Endothelial cell of umbilical vein (primary cell): ENCODE data around the gene MED6.

Experiments used
- CTCF ChIP-seq, 2 donors: IDR thresholded peaks; 1 replicate in 1 of 2; 2 replicates in 1 of 2; pipeline ENCODE4 v1.5.1; 2011; ENCODE audit warnings: low read length in 2 of 2, mild to moderate bottlenecking in 2 of 2, moderate library complexity in 2 of 2, control low read depth in 1 of 2, inconsistent platforms in 1 of 2, low read depth in 1 of 2; ENCODE audit not compliant: insufficient read depth in 1 of 2; ENCODE audit errors: extremely low read depth in 1 of 2
- EZH2 ChIP-seq: IDR thresholded peaks from 2 replicates; pipeline ENCODE4 v1.6.1; 2012; ENCODE audit warnings: borderline replicate concordance, low read depth, mild to moderate bottlenecking, moderate library complexity, low read length, inconsistent platforms; ENCODE audit not compliant: severe bottlenecking
- JUN ChIP-seq: IDR thresholded peaks from 2 replicates; pipeline ENCODE4 v1.6.1; 2011; ENCODE audit warnings: borderline replicate concordance, low read depth; ENCODE audit not compliant: insufficient read length, insufficient read depth
- POLR2A ChIP-seq: IDR thresholded peaks from 2 replicates; pipeline ENCODE4 v1.6.1; 2012; ENCODE audit warnings: low read depth, mild to moderate bottlenecking, control low read depth, low read length
- POLR2AphosphoS5 ChIP-seq: IDR thresholded peaks from 2 replicates; pipeline ENCODE4 v1.6.1; 2012; ENCODE audit warnings: low read depth, mild to moderate bottlenecking, control low read depth, low read length, moderate library complexity; ENCODE audit not compliant: insufficient read depth

- no peak for TF ChIP-seq EZH2
- TF ChIP-seq CTCF (IDR thresholded peaks at IDR 0.05; ENCODE audit: extremely low read depth in 1 of 2, insufficient read depth in 1 of 2, low read depth in 1 of 2, low read length in 2 of 2): no peak
- no peak for TF ChIP-seq JUN
- no peak for TF ChIP-seq POLR2AphosphoS5
- no peak for TF ChIP-seq POLR2A
Observed at GRCh38 chr14:70638416-70638815, 38.0 kb upstream of the MED6 start.
